ENCODE data around the gene CFAP47.
A peak's percentile ranks its signal among the peaks of the same experiment; 100 is the strongest.
"Not testable (repeated sequence)": the region's sequence is repeated elsewhere in the genome, so short reads cannot be mapped to it uniquely, and the experiment has no call there.

The CFAP47 gene, protein sequence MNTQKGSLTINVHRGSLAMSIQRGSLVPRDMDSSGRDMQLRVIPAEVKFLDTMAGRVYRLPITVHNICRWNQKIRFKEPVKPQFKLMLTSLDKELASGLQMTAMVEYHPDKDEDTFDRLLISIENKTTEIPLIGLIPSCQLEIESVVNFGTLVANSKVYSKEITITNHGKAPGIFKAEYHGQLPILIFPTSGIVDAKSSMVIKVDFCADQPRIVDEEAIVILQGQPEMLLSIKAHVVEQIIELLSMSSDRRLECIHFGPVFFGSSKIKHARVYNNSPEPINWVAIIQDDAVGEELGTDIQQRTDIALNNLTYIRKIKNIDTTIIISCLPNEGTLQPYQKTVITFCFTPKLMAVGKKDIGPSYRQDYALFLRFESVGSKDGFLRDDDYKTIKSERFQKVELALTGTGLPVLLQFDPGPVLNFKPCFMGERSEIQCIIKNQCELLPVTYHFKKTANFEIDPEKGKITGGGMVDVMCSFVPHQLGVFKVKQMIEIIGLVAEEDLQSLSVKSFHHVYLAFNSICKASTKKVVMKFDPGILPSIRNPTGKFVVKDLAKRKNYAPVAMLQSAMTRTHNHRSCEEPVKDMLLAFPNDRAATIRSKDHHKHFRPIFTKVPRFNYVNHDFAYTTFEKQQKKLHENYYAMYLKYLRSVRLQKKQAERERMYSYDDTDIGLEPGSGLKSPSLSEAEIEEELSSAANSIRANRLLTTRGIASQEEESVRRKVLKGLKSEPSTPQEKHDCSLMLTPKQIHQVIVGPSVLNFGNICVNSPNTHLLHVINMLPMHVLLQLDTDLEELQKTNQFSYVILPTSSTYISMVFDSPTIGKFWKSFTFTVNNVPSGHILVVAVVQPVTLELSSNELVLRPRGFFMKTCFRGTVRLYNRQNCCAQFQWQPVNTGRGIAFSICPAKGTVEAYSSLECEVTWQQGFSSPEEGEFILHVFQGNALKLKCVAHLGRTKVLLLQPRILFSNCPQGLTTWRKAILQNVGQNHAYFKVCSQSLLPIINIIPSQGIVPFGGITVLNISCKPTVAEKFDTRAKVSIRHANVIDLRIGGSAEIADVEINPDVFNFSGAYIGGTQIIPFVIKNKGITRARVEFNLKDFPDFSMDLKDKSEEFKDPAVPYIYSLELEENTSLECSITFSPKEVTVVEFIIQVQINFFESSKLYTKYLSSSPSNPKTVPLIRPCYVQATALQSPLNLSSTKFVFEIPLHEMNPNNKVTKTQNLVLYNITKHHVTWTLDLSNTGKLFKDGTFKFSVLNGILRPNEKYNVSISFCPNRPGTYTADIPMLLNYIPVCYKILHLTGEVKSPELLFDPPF (N-terminal part only)

DNA sequence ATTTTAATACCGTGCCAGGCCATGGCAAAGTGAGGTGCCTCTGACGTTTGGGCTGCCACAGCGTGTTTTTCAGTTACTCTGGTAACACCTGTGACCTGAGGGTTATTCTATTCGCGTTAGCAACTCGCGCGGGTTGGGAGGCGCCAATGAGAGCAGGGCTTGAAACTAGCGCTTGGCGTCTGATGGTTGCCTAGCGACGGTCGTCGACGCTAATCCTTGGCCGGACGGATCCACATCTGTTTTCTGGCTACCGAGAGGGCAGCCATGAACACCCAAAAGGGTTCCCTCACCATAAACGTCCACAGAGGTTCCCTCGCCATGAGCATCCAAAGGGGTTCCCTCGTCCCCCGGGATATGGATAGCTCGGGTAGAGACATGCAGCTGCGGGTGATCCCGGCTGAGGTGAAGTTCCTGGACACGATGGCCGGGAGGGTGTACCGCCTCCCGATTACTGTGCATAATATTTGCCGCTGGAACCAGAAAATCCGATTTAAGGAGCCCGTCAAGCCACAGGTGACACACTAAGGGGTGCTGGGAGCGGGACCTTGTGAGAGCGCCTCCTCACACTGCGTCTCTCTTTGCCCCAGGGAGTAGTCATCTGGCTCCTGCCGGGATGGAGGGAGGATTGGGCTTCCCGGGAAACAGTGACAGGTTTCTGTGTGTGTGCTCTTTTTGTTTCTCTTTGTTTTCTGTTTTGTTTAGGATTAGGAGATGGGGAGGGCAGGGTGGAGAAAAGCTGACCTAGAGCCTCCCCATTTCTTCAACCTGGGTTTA is at the start of gene CFAP47:
TSS of gene CFAP47 (plus strand) at position 199 of the 774 bp plus-strand sequence. CDS start at position 265, 66 bp downstream.
- DNase-seq = no peak

DNA sequence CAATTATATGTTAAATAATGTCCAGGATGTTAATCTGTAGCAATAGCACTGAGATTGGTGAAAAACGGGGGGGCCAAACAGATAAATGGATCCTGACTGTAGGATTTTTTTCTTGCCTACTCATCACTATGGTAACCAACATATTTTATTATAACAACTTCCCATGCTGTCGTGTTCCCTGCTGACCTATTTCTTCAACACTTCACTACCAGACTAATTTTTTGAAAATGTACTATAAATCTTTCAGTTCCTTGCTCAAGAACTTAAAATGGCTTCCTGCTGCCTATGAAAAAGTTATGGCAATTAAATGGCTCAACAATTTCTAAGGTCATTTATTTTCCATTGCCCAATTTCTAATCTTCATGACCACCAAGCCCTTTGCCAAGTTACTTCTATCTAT is 38.9 kb upstream of the CFAP47 start:
- no peak for DNase-seq

DNA sequence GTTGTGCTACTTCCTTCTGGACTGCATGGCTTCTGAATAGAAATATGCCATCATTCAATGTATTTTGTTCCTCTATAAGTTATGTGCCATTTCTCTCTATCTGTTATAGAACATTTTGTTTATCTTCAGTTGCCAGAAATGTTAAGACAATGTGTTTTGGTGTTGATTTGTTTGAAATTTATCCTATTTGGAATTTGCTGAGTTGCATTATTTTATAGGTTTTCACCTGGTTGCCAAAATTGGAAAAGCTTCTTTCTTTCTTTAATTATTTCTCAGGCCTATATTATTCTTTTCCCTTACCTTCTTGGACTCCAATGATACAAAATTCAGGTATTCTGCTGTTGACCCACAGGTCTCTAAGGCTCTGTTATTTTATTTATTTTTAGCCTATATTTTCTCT is 33.4 kb upstream of the CFAP47 start:
- no peak for DNase-seq

DNA sequence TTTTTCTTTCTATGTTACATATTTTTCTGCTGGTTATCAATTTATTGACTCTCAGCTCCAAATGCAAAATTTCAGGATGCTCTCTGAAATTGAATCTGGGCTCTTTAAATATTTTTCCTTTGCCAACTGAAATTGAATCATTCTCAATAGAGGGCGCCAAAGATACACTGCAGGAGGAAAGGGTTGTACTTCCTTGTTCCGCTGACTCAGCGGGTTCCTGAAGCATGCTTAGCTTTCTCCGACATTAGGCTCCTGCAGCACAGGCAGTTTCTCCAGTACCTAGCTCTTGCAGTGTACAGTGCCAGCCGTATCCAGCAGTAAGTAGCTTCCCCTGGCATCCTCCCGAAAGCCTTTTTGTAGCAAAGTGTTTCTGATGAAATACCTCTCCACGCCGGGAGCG is 28.8 kb upstream of the CFAP47 start:
- DNase-seq = peak; percentile 39

DNA sequence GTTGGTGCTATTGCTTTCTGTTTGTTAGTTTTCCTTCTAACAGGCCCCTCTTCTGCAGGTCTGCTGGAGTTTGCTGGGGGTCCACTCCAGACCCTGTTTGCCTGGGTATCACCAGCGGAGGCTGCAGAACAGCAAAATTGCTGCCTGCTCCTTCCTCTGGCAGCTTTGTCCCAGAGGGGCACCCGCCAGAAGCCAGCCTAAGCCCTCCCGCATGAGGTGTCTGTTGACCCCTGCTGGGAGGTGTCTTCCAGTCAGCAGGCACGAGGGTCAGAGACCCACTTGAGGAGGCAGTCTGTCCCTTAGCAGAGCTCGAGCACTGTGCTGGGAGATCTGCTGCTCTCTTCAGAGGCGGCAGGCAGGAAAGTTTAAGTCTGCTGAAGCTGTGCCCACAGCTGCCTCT is 67.3 kb downstream of the CFAP47 start:
- not testable (repeated sequence) for DNase-seq

DNA sequence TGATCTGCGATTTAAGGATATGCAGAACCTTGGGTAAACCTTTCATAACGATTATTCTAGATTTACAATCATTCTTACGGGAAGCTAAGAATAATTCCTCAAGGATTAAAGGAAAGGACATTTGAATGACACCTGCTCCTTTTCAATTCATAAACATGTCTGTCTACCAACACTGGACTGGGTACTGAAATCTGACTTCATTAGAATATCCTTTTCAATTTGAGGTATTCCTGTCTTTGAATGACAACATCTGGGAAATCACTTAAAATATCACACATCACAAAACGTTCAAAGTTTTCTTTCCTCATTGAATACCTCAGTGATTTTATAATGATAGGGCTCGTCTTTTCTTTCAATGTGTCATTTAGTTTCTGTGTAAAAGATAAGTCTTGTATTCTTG is 87.7 kb downstream of the CFAP47 start:
- no peak for DNase-seq

DNA sequence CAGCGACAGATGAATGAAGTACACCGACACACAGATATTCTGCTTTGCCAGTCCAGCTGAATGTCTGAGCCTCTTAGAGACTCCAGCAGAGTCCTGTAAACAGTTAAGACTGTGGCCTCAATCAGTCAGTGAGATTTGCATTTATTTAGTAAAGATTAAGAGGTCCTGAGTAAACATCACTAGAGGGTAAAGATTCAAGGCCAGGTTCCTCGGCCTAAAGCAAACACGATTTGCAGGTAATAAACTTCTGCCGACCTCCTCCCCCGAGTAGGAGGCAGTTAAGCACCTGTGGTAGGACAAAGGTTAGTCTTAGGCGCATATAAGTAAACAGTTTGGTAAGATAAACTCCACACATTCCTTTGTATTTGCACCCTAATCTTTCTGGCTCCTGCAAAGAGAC is 99.6 kb downstream of the CFAP47 start:
- DNase-seq = no peak

DNA sequence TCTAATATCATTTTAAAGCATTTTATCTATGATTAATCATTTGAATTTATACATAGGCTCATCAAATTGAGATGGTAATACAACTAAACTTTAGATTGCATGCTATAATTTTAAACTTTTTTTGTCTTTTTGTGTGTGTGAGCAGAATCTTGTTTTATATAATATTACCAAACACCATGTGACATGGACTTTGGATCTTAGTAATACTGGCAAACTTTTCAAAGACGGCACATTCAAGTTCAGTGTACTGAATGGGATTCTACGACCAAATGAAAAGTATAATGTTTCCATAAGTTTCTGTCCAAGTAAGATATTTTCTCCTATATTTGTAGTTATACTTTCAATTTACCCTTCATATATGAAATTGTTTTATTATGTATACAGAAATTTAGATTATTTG is 116.0 kb downstream of the CFAP47 start:
- DNase-seq = no peak

DNA sequence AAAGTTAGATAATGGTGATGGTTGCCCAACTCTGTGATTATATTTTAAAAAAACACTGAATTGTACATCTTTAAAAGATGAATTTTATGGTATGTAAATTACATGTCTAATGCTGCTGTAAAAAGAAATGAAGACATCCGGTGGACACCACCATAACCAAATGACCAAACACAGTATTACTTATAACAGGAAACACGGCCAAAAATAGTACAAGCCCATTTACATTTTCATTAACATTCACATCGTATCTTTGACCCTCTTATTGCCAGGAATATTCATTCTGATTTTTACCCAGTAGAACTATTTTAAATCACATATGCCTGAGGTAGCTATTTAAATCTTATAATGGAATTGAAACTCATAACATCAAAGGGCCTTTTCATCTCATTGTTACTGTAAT is 143.2 kb downstream of the CFAP47 start:
- DNase-seq = no peak

DNA sequence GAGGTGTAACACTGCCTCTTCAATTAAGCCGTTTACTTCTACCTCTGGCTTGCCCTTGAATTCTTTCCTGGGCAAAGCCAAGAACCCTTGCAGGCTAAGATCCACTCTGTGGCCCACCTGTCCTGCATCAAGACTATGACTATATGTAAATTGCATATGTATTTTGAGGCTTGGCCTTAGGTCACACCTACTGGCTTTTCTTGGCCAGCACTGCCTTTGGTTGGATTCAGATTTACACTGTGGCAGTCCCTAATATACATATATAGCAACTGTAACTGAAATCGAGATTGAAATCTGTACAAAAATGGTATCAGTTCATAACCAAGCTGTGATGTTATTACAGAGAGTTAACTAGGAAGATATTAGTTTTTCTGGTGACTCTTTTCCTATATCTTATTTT is 151.5 kb downstream of the CFAP47 start:
- DNase-seq = no peak

DNA sequence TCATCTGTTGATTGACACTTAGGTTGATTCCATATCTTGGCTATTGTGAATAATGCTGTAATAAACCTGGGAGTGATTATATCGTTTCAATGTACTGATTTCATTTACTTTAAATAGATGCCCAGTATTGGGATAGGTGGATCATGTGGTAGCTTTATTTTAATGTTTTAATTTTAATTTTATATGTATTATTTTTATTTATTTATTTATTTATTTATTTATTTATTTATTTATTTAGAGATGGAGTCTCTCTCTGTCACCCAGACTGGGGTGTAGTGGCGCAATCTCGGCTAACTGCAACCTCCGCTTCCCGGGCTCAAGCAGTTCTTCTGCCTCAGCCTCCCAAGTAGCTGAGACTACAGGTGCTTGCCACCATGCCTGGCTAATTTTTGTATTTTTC is 155.5 kb downstream of the CFAP47 start:
- DNase-seq = not testable (repeated sequence)

DNA sequence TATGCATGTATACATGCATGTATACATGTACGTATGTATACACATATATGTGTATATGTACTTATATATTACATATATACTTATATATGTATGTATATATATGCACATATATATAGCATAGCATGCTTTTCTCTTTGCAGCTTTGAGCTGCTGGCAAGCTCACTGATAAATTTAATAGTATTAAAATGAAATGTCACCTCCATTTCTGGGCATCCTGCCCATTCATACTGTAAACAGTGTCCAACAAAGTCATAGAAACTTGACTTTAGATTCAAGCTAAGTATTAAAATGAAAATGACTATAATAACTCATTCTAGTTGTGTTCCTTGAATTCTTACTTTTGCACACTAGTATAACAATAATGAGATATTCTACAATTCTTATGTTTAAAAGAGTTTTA is 163.7 kb downstream of the CFAP47 start:
- DNase-seq = no peak

DNA sequence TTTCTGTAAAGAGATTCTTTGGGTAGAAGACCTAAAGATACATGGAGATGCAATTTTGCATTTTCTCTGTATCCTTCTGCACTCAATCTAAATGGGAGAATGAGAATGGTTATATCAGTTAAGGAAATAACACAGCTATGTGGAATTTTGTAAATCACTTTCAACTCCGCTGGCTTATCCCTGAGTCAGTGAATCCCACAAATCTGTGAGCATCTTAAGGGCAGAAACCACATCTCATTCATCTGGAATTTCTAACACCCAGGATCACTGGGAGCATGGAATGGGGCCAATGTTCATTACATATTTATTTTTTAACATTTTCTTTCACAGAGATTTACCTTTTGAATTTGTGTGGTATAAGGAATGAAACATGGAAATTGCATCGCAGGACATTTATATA is 167.8 kb downstream of the CFAP47 start:
- DNase-seq = no peak

DNA sequence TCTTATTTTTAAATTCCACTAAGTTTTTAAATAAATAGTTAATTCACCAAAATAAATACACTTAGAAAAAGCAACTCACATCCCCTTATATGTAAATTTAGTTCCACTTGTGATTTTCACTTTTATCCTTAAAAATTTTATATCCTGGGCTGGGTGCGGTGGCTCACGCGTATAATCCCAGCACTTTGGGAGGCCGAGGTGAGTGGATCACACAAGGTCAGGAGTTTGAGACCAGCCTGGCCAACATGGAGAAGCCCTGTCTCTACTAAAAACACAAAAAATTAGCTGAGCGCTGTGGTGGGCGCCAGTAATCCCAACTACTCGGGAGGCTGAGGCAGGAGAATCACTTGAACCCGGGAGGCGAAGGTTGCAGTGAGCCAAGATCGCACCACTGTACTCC is 169.4 kb downstream of the CFAP47 start:
- DNase-seq = not testable (repeated sequence)

DNA sequence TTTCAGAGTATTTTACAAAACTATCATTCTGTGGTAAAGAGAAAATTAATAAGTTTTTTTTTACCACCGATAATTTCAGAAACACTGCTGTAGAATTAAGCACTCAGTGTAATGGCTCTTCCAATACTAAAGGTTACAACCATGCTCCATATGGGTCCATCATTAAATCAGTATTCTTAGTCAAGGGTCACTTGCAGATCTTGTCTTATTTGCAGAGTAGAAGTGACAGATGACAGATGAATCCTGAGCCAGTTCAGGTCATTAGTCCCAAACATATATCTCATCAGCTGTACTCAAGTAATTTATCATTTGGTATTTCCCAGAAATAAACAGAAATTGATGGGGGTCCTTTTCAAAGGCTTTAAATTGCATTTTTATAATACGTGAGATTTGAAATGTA is 182.9 kb downstream of the CFAP47 start:
- no peak for DNase-seq

DNA sequence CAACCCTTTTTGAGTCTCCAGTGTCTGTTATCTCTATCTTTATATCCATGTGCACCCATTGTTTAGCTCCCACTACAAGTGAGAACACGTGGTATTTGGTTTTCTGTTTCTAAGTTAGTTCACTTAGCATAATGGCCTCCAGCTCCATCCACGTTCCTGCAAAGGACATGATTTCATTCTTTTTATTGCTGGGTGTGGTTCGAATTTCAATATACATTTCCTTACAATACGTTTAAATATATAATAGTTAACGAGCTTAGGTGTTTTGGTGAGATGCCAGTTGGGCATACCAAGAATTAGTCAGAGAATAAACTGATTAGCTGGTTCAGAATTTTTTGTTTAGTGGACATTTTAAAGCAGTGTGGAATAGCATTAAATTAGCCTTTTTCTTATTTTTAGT is 196.7 kb downstream of the CFAP47 start:
- no peak for DNase-seq

DNA sequence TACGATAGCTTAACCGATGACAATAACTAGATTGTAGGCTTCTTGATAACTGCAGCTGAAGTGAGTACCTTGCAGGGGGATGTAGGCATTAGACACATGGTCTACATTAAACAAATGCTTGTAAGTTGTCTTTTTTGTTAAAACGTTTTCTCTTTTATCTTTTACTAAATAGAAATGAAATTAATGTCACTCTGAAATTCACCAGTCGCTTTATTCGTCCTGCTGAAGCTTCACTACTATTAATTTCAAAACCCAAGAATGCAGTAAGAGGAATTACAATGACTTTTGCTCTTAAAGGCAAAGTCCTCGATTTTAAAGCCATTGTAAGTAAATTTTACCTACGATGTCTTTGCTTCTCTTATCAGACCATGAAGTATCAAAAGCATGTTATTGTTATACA is 239.7 kb downstream of the CFAP47 start:
- no peak for DNase-seq

DNA sequence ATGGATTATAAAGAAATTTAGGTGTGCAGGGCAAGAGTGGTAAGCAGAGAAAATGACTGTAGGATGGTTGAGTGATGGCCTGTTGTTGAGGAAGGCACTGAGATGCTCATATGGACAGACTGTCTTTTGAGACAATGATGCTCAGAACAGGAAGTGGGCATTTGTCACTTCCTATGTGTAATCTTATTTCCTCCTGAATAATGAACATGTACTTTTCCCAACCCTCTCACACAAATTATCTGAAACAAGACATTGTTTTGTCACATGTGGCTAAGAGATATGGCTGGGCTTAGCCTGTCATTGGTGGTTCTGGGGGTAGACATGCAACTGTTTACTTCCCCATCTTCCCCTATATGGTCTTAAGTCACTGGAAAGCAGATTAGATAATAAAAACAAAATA is 240.5 kb downstream of the CFAP47 start:
- DNase-seq = no peak

DNA sequence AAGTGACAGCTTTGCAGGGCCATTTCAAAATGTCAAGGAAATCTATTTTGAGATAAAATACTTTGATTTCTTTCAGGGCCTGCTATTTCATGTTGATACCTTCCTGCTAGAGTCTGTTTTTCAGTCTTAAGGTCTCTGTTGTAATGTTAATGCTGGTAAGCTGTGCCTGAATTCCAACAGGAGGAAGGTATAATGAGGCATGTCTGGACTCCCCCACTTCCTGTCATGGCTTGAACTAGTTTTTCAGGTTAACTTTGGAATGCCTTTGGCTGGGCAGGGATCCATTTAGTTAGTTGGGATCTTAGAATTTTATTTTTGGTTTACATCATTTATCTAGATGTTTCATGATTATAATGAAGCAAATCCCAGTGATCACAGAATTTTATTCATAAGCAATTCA is 279.0 kb downstream of the CFAP47 start:
- DNase-seq = no peak

DNA sequence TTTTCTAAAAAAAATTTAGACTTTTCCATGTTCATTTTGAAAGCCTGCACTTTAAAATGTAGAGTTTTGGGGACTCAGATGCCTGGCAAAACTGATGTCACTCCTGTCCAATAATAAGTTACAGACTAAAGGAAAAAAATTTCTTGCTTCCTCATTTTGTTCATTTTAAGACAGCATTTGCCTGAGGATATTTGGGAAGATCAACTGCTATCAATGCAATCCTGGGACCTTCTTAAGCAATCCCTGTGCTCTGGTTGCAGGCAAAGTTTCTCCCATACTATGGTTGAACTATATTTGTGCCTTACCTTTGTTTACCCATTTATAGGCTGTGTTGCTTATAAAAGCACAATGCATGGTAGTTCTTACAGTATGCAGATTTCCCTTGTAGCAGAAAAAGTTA is 280.4 kb downstream of the CFAP47 start:
- no peak for DNase-seq

DNA sequence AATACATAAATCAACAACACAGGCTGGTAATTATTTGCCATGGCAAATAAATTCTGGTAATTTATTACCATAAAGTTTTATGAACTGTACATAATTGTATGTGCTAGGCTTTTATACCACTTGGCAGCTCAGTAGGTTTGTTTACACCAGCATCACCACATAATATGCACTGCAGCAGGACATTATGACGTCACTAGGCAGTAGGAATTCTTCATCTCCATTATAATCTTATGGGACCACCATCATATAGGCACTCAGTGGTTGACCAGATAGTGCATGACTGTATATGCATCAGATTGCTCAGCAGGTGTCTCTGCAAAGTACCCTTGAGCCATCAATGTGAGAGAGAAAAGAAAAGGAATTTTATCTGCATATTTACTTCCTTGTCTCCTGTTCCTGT is 295.4 kb downstream of the CFAP47 start:
- no peak for DNase-seq

DNA sequence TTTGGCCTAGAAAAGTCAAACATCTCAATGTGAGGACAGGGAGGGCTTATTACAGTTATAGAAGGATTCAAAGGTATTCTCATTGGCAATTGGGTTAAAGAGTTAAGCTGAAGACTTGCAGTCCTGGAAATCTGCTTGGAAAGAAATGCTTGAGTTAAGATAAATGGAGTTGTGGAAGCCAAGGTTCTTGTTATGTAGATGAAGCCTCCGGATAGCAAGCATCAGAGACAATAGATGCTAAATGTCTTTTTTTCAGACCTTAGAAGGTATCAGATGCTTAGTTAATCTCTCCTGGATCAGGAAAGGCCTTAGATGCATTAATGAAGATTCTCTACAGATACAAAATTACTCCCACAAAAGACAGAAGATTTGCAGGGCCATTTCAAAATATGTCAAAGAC is 299.3 kb downstream of the CFAP47 start:
- no peak for DNase-seq
